Islet of Langerhans (tissue), 1 donor: Measurements from ENCODE around the gene NKAIN2.

Source experiments
- FAIRE-seq: peaks from one replicate; lab custom pipeline; 2011; peaks lifted over from hg19 to GRCh38; lab: Jason Lieb, UNC

Gene NKAIN2

GRCh38 chr6:123808556-123808955 is 4.9 kb downstream of the NKAIN2 start:
- peak; percentile 94 for FAIRE-seq

- FAIRE-seq = no peak
Observed at GRCh38 chr6:123810214-123810613, 6.5 kb downstream of the NKAIN2 start.

DNA sequence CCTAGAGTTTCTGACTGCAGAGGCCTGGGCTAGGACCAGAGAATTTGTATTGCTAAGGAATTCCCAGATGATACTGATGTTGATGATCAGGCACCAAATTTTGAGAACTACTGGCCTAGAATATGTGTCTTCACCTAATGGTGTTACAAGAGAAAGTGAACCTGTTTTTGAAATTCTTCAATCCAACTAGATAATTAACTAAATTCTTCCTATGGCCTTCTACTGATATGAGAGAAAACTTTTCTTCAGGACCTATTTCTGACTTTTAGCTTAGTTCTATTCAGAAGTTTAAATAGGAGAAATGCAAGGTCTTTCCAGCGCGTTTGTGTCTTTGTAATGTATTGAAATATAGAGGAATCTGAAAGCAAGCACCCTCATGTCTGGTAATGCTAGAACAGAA is 7.3 kb downstream of the NKAIN2 start:
- no peak for FAIRE-seq

DNA sequence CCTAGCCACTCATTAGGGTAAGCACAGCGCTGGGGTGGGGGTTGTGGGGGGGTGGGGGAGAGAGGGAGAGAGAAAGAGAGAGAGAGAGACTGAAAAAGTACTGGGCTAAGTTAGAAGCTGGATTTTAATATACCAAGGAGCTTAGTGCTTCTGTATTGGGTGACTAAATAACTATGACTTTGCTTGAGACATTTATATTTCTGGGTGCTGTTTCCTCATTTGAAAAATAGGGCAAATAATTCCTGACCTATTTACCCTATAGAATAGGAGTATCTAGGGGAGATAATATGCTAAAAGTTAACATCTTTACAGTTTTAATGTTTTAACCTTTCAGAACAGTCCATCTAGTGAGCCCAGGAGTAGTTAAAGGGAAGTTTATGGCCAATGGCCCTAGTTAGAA is 7.7 kb downstream of the NKAIN2 start:
- no peak for FAIRE-seq

DNA sequence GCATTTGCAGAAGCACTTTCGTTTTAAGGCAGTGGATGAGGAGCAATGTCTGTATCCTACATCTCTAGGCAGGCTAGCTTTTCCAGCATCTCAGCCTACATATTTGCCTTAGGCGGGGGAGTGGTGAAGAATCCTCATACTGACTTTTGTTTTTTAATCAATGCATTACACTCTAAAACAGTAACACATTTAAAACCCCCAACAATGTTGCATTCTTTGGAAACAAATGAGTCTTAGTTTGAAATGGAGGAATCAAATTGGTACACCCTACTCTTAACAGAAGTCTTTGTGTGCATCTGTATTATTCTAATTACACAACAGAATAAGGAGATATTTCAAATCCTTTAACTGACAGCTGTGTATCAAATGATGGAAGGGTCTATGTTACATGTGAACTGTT is 9.0 kb downstream of the NKAIN2 start:
- FAIRE-seq = no peak

DNA sequence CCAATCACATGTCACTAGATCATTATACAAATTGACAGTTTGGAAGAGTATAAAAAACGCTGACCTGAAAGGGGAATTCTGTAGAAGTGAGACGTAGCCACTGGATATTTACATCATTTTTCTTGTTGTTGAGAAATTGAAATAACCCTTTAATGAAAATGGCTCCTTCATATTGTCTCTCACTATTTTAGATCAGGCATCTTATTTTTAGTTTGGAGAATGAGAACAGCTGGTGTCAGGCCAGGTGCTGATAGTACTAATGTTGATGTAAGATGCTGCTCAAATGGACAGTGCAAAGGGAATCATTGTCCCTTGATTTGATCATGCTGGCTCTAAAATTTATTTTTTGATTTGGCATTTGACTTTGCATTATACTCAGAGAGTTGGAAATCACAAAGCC is 17.4 kb downstream of the NKAIN2 start:
- FAIRE-seq = no peak

GRCh38 chr6:123829302-123829953 is 25.8 kb downstream of the NKAIN2 start:
- FAIRE-seq = no peak

- FAIRE-seq = no peak
Observed at GRCh38 chr6:123830120-123830519, 26.5 kb downstream of the NKAIN2 start.

DNA sequence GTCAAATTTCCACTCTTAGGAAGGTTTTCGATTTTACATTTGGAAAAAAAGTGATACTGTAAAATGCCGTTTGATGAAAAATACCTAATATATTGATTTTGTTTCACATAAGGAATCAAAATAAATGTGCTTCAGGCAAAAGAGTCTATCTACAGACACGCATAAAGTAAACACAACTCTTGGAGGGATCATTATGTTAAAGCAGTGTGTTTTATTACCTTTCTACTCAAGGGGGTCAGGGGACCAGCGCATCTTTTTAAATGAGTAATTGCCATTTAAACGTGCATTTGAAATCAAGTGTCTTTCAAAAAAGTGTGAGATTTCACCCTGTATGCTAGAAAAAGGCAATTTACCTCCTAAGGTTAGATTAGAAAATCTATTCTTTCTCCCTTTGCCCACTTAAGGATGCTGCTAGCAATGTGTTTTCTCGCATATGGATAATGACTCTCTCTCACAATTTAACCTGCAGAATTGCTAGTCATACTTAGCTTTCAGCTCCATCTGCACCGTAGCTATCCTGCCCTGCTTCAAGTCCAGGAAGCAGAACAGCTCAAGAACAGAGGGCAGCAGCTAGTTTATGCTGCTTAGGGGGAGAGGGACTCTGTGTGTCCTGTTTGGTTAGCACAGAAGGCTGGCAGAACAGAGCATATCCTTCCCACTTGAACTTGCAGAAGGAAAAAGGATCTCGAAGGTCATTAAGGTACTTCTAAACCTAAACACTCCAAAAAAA is 35.0 kb downstream of the NKAIN2 start:
- FAIRE-seq = no peak

GRCh38 chr6:123841067-123841896 is 37.6 kb downstream of the NKAIN2 start:
- no peak for FAIRE-seq

DNA sequence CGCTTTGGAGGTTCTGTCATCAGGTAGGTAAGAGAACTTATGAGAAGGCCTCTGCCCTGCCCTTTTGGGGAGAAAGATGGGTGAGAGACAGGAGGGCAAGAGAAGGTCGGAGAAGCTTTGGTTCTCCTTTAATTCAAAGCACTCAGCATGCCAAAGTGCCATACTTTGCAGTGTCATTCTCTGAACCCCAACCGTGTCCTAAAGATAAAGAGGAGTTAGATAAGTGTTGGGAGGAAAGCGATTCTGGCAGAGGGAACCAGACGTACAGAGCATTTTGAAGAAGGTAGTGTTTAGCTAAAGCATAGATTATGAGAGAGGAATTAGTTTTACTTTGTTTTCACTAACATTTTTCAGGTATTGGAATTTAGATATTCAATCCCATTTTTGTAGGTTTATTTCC is 40.3 kb downstream of the NKAIN2 start:
- FAIRE-seq = no peak

GRCh38 chr6:123848347-123848746 is 44.7 kb downstream of the NKAIN2 start:
- FAIRE-seq = no peak

GRCh38 chr6:123849406-123849805 is 45.7 kb downstream of the NKAIN2 start:
- FAIRE-seq = no peak

DNA sequence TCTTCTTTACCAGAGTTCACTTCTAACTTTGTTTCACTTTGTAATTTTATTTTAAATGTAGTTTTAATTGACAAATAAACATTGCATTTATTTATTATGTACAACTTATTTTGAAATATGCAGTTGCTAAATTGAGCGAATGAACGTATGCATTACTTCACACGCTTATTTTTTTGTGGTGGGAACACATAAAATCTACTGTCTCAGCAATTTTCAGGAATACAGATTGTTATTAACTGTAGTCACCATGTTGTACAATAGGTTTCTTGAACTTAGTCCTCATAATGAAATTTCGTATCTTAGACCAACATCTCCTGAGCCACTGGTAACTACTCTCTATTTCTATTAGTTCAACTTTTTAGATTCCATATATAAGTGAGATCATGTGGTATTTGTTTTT is 46.9 kb downstream of the NKAIN2 start:
- no peak for FAIRE-seq

DNA sequence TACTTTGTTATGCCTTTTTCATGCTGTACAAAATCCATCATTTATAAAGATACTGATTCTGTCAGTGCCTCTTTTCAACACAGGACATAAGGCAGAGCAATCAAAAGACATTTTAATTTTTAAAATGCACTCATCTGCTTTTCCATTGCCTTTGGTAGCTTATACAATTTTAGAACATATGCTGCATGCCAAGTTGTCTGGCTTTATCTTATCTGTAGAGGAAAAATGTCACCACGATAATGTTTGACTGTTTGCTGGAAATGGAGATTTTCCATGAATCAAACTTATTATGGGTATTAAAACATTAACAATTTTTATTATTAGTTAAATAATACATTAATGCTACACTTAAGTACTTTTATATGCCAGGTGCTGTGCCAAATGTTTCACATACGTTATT is 50.5 kb downstream of the NKAIN2 start:
- FAIRE-seq = no peak

DNA sequence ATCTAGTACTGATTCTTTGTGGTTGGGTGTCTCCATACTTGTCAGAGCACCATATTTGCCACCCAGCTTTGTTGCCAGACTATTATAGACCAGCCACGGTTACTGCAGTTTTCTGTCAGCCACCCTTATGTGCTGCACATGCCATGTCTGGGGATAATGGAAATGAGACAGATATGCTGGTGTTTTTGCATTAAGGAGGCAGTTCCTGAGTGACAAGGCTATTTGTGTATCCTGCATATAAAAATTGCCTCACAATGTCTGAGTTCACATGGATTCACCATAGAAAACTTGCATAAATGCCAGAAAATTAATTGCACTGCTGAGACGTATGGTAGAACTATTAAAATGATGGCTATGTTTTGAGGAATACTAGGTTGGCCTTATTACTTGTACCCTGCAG is 51.8 kb downstream of the NKAIN2 start:
- no peak for FAIRE-seq

GRCh38 chr6:123859291-123859690 is 55.6 kb downstream of the NKAIN2 start:
- no peak for FAIRE-seq

DNA sequence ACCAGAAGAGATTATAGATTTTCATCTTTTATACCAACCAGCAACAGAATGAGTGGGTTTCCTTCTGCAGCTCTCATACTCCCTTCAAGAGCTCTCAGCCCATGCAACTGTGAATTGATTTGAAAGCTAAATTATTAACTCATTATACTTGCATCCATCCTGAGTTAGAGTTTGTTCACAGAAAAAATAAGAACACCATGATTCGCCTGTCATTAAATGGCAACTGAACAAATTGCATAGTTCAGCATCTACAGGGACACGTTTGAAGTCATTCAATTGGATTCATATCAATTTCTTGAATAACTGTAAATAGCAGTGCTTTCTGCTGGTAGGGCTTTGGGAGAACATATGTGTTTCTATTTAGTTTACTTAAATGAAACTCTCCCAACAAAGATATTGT is 65.7 kb downstream of the NKAIN2 start:
- FAIRE-seq = no peak

GRCh38 chr6:123873974-123874373 is 70.3 kb downstream of the NKAIN2 start:
- FAIRE-seq = no peak

DNA sequence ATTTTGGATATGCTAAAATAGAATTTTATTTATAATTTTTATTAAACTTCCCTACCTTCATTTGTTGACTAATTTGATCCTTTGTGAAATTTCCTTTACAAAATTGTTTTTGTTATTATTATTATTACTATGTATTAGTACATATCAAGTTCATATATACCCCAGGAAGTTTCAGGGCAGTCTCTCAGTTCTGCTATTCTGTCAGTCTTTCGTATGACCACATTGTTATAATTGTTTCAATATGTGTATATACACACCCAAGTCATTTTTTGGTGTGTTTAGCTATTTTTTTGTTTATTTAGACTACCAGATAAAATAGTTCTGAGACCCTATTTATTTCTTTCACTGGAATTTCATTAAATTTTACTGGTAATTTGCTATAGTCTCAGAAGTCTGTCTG is 72.1 kb downstream of the NKAIN2 start:
- no peak for FAIRE-seq

GRCh38 chr6:123879749-123880148 is 76.1 kb downstream of the NKAIN2 start:
- FAIRE-seq = no peak

DNA sequence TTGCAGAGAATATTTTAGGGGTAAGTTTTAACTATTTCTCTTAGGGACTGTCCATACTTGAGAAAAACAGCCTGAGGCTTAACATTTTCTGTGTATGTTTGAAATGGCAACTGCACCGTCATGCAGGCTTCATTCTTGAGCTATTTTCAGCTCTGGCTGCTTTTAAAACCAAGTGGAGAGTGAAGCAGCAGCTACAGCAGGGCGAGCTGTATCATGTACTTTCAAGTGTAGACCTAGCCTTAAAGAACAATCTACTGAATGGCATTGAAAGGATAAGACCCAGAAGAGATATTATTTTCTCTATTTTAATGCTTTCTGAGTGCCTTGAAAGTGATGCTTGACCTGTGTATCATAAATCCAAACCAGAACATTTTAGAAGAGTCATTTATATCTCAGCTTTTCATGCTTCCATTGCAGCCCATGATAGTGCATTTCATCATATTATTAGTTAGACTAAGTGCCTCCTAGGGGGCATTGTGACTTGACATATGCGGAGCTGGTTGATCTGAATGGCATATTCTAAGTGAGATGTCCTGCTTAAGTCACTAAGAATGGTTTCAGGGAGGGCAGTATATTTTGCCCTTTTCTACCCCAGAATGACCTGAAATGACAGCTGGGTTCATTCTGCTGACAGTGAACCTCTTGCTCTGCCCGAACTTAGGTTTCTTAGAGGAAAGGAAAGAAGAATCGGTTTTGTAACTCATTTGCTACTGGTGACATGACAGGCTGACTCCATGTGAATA is 85.3 kb downstream of the NKAIN2 start:
- no peak for FAIRE-seq

DNA sequence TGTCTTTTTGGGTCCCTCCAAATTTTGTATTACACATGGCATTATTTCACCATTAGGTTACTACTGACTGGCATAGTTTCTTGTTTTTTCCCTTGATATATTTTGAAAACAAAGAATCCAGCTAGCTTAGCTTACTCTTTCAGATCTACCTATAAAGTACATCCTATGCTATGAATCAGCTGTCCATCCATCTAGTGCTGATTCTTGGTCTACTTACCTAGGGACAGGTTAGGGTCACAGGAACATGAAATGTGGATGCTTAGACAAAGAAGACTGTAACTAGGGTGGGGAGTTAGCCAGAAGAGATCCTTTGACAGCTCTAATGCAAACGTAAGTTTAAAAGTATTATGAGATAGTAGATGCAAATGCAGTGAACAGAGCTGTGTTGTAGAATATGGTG is 91.7 kb downstream of the NKAIN2 start:
- FAIRE-seq = no peak
